ENCODE results near the gene DAB2IP.

The DAB2IP gene

GRCh38 chr9:121748727-121749423, 97.4 kb downstream of the DAB2IP start:
- DNase-seq, result no peak

DNA sequence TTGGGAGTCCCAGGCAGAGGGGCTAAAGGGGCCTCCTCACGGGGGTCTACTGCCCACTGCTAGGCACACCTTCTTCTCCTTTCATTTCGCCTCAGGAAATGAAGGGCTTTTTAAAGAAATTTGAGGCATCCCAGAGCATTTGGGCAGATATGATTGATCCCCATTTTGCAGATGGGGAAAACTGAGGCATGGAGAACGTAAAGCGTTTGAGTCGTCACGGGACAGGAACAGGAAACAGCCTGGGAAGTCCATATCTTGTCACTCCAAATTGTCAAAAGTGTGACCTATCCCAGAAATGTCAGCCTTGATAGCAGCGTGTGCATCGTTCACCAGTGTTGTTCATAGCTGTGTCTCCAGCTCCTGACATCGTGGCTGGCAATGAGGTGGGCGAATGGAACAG, 98.2 kb downstream of the DAB2IP start:
- no peak for DNase-seq

GRCh38 chr9:121750259-121750714, 98.9 kb downstream of the DAB2IP start:
- no peak for DNase-seq

DNA sequence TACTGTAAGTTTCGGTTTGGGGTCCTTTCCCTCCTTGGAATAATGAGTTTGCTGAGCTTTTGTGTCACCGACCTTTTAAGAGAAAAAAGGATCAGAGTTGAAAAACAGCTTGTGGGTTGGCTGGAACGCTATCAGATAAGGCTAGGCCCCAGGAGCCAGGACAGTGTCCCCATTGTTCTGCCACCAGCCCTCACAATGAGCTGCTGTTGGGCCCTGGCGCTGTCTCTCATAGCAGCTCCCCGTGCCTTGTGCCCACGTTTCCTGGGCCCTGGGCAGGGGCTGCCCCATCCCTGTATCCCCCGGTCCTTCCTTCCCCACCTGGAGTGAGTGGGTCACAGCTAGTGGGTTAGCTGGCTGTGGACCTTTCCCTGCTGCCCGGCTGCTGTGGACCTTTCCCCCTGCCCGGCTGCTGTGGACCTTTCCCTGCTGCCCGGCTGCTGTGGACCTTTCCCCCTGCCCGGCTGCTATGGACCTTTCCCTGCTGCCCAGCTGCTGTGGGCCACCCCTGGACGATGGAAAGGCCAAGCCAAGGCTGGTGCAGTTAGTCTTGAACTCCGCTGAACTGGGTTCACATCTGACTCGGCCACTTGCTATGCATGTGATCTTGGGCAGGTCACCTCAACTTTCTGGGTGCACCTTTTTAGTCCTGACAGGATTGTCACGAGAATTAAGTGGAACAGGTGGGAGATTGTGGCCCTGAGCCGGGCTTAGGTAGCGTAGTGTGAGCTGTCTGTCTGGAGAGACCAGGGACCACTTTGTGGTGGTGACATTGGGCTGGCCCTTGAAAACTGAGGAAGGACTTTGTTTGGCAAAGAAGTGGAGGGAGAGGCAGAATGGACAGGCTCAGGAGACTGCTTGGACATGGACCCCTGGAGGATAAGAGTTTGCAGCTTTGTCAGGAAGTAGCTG, 99.5 kb downstream of the DAB2IP start:
- DNase-seq, result no peak

GRCh38 chr9:121751686-121752445, 100.4 kb downstream of the DAB2IP start:
- DNase-seq, result no peak

GRCh38 chr9:121752929-121753328, 101.5 kb downstream of the DAB2IP start:
- DNase-seq, result no peak

DNA sequence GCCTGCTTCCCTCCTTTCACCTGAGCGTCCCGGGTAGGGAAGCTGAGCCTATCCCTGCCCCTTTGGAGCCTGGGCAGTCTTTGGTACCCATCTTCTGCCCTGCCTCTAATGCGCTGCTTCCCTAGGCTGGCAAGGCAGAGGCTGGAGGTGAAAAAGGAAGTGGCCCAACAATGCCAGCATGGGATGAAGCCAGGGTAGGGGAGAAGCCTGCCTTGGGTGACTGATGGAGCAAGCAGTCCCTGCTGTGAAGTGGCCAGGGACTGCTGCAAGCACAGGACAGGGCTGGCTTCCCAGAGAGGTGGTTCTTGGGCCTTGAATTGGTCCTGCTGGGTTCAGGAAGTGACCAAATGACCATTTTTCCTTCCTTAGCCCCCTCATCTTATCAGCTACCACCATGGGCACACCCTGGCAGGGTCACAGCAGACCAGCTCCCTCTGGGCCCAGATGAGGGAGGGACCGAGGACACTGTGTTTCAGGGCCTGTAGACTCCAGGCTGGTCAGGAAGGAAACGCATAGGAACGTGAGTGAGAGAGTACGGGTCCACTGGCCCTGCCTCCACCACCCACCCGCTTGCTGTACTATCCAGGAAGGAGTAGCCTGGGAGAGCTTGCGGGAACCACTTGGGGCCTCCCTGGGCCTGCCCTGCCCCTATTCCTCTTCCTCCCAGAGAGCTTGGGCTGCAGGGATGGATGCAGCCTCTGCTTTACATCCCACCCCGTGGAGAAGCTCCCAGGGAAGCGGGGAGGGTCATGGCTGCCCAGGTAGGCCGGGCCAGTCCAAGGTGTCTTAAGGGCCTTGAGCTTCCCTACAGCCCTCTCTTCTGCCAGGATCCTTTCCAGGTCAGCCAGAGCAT, 102.6 kb downstream of the DAB2IP start:
- no peak for DNase-seq

- no peak for DNase-seq
These were observed 103.4 kb downstream of the DAB2IP start for GRCh38 chr9:121754655-121755436.

- DNase-seq, result no peak
These were observed 104.1 kb downstream of the DAB2IP start for GRCh38 chr9:121755581-121755980.

DNA sequence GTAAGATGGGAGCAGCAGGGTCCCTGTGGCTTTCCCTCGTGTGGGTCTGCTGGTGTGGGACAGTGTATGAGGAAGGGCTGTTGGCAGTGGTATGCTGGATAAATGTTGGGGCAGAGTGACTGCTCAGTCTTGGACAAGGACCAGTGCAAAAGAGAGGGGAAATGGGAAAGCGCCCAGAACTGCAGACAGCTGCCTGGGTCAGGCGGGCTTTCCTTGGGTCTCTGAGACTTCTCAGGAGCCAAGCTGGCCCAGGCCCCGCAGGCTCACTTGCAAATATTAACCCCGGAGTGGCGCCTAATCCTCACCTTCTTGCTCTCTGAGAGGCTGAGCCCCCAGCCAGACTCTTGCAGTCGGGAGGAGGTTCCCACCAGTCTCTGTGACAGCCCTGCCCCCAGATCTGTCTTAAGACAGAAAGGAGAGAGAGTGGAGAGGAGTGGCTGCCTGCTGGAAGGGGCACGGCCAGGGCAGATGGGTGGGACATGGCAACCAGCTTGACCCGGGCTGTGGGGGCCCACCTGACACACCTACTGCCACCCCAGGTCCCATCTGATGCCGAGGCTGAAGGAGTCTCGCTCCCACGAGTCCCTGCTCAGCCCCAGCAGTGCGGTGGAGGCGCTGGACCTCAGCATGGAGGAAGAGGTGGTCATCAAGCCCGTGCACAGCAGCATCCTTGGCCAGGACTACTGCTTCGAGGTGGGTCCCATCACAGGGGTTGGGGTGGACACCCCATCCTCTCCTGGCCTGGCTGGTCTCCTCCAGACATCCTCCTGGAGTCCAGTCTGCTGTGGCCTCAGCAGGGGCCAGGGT, 105.2 kb downstream of the DAB2IP start:
- DNase-seq, result no peak

DNA sequence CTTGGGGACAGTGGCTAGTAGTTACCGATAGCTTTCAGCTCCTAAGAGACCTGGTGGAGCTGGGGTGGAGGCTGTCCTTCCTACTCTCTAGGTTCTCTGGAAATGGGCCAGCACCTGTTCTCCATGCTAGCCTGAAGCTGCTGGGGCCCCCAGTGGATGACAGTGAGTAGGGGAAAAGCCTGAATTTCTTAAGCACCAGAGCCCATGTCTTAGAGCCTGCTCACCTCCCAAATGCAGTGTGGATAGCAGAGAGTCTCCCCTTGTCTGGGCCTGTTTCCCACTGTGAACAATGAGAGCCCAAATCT, 105.8 kb downstream of the DAB2IP start:
- no peak for DNase-seq

GRCh38 chr9:121758693-121759092, 107.3 kb downstream of the DAB2IP start:
- no peak for DNase-seq

DNA sequence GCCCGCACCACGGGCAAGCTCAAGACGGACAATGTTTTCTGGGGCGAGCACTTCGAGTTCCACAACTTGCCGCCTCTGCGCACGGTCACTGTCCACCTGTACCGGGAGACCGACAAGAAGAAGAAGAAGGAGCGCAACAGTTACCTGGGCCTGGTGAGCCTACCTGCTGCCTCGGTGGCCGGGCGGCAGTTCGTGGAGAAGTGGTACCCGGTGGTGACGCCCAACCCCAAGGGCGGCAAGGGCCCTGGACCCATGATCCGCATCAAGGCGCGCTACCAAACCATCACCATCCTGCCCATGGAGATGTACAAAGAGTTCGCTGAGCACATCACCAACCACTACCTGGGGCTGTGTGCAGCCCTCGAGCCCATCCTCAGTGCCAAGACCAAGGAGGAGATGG, 108.6 kb downstream of the DAB2IP start:
- no peak for DNase-seq

- DNase-seq, result no peak
These were observed 109.1 kb downstream of the DAB2IP start for GRCh38 chr9:121760571-121760970.

GRCh38 chr9:121763131-121763530, 111.7 kb downstream of the DAB2IP start:
- no peak for DNase-seq

GRCh38 chr9:121763561-121764370, 112.3 kb downstream of the DAB2IP start:
- DNase-seq, result no peak

DNA sequence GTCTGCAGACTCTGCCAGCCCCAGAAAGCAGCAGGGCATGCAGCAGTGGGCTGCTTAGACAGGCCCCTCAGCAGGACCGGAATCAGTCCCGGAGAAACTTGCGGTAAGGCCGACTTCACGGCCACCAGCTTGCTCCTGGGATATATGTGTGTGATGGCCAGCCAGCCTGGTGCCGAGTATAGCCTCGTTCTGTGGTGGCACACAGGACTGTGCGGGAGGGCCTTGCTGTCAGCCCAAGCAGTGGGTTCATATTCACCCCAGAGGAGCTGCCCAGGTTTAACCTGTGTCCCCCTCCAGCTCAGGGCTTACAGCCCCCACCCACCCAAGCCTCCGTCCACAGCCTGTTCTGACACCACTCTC, 112.9 kb downstream of the DAB2IP start:
- no peak for DNase-seq

DNA sequence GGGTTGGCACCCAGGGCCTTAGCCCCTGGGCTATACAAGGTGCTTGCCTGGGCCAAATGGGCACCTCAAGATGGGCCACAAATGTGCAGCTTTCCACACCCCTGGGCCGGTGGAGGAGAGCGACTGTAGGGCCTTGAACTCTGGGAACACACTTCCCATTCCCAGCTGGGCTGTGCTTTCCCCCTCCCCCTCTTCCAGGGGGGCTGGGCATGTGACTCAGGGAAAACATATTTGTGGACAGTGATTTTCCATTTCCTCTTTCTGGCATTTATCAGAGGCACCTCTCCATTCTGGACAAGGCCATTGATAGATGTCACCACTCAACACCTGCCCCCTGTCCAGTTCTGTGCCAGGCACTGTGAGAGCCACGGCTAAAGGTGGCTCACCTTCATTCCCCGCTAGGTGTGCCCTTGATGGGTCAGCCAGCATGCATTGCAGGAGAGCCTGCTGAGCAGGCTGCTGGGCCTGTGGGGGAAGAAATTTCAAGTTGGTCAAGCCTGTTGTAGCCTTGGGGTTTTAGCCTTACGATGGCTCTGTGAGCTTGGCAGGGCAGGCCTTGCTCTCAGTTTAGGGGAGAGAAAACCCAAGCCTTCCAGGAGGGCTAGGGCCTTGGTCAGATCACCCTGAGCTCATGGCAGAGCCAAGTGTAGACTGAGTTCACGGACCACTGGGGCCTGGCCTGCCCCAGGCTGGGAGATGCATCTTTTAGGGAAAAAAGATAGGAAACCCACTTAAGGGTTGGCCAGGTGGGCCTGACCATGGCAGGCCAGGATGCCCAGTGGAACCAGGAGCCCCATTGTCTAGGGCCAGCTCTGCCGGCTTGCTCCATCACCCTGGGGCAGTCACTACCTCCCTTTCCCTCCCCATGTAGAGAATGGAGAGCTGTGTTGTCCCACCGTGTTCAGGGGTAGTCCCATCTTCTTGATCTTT, 113.9 kb downstream of the DAB2IP start:
- DNase-seq, result no peak
